ENCODE results near the gene IPO7. TPM values are rescaled to one million over a fixed set of nuclear protein-coding genes. Genes with fewer than 3 reads are reported as not detected.

Gene IPO7
- total and polyA plus RNA-seq, 2 of the 13 experiments (the other 11 are each of a cell fraction or from before 2014, with no cell fraction given): 59.4 to 98.4 TPM

DNA sequence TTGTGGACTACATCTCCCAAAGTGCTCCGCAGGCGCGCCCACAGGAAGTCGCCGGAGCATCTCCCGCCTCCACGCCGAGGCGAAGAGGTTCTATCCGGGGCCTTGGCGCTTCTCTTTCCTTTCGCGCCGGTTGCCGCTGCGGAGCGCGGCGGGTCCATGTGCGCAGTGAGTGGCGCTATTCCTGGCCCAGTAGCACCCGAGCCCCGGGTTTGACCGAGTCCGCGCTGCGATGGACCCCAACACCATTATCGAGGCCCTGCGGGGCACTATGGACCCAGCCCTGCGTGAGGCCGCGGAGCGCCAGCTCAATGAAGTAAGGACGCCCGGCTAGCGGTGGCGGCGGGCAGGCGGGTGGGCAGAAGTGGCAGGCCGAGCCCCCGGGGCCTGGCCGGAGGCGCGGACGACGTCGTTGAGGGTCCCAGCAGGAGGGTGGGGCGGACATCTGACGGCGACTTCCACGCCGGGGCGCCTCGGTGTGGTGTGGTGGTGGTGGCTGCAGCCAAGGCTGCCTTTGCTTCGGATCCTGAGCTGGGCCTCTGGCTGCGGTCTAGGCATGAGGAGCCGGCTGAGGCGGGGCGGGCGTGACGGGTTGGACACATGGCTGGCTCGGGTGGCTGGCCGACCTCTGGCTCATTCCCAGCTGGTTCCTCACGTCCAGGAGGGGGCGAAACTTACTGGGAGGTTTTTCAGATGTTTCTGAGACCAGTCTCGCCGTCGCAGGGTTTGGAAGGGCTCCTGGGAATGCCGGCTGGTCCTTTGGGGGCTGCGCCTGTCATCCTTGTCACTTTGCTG, at the start of gene IPO7 (continued):
- TF ChIP-seq ARHGAP35 (CRISPR knock-in tag; IDR thresholded peaks at IDR 0.05; ENCODE audit: borderline replicate concordance) (peak; percentile 84; the same call in 1 of the 2 replicates), ZNF326 (CRISPR knock-in tag; IDR thresholded peaks at IDR 0.05; ENCODE audit: borderline replicate concordance) (no peak), ERF (CRISPR knock-in tag; IDR thresholded peaks at IDR 0.05) (peak; percentile 66; the same call in 1 of the 2 replicates), MAZ (IDR thresholded peaks at IDR 0.05; ENCODE audit: borderline replicate concordance, low read depth, low read length) (no peak), MAZ (CRISPR knock-in tag; IDR thresholded peaks at IDR 0.05; ENCODE audit: low read depth) (no peak; the same call in 1 of the 2 replicates), ZNF333 (CRISPR knock-in tag; IDR thresholded peaks at IDR 0.05; ENCODE audit: borderline replicate concordance) (peak; percentile 86), KAT7 (CRISPR knock-in tag; IDR thresholded peaks at IDR 0.05; ENCODE audit: borderline replicate concordance) (peak; percentile 65; the same call in 1 of the 2 replicates), NPAS2 (CRISPR knock-in tag; IDR thresholded peaks at IDR 0.05; ENCODE audit: borderline replicate concordance) (no peak), MXI1 (IDR thresholded peaks at IDR 0.05; ENCODE audit: borderline replicate concordance, low read depth, low read length) (peak; percentile 35; the same call in 2 of the 3 replicates)
- TF ChIP-seq, protein P1, sequence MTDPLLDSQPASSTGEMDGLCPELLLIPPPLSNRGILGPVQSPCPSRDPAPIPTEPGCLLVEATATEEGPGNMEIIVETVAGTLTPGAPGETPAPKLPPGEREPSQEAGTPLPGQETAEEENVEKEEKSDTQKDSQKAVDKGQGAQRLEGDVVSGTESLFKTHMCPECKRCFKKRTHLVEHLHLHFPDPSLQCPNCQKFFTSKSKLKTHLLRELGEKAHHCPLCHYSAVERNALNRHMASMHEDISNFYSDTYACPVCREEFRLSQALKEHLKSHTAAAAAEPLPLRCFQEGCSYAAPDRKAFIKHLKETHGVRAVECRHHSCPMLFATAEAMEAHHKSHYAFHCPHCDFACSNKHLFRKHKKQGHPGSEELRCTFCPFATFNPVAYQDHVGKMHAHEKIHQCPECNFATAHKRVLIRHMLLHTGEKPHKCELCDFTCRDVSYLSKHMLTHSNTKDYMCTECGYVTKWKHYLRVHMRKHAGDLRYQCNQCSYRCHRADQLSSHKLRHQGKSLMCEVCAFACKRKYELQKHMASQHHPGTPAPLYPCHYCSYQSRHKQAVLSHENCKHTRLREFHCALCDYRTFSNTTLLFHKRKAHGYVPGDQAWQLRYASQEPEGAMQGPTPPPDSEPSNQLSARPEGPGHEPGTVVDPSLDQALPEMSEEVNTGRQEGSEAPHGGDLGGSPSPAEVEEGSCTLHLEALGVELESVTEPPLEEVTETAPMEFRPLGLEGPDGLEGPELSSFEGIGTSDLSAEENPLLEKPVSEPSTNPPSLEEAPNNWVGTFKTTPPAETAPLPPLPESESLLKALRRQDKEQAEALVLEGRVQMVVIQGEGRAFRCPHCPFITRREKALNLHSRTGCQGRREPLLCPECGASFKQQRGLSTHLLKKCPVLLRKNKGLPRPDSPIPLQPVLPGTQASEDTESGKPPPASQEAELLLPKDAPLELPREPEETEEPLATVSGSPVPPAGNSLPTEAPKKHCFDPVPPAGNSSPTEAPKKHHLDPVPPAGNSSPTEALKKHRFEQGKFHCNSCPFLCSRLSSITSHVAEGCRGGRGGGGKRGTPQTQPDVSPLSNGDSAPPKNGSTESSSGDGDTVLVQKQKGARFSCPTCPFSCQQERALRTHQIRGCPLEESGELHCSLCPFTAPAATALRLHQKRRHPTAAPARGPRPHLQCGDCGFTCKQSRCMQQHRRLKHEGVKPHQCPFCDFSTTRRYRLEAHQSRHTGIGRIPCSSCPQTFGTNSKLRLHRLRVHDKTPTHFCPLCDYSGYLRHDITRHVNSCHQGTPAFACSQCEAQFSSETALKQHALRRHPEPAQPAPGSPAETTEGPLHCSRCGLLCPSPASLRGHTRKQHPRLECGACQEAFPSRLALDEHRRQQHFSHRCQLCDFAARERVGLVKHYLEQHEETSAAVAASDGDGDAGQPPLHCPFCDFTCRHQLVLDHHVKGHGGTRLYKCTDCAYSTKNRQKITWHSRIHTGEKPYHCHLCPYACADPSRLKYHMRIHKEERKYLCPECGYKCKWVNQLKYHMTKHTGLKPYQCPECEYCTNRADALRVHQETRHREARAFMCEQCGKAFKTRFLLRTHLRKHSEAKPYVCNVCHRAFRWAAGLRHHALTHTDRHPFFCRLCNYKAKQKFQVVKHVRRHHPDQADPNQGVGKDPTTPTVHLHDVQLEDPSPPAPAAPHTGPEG (CRISPR knock-in tag; IDR thresholded peaks at IDR 0.05): no peak
- TF ChIP-seq, protein P2, sequence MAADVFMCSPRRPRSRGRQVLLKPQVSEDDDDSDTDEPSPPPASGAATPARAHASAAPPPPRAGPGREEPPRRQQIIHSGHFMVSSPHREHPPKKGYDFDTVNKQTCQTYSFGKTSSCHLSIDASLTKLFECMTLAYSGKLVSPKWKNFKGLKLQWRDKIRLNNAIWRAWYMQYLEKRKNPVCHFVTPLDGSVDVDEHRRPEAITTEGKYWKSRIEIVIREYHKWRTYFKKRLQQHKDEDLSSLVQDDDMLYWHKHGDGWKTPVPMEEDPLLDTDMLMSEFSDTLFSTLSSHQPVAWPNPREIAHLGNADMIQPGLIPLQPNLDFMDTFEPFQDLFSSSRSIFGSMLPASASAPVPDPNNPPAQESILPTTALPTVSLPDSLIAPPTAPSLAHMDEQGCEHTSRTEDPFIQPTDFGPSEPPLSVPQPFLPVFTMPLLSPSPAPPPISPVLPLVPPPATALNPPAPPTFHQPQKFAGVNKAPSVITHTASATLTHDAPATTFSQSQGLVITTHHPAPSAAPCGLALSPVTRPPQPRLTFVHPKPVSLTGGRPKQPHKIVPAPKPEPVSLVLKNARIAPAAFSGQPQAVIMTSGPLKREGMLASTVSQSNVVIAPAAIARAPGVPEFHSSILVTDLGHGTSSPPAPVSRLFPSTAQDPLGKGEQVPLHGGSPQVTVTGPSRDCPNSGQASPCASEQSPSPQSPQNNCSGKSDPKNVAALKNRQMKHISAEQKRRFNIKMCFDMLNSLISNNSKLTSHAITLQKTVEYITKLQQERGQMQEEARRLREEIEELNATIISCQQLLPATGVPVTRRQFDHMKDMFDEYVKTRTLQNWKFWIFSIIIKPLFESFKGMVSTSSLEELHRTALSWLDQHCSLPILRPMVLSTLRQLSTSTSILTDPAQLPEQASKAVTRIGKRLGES (CRISPR knock-in tag; IDR thresholded peaks at IDR 0.05; ENCODE audit: borderline replicate concordance): peak; percentile 81; the same call in 1 of the 2 replicates
- TF ChIP-seq, protein P3, sequence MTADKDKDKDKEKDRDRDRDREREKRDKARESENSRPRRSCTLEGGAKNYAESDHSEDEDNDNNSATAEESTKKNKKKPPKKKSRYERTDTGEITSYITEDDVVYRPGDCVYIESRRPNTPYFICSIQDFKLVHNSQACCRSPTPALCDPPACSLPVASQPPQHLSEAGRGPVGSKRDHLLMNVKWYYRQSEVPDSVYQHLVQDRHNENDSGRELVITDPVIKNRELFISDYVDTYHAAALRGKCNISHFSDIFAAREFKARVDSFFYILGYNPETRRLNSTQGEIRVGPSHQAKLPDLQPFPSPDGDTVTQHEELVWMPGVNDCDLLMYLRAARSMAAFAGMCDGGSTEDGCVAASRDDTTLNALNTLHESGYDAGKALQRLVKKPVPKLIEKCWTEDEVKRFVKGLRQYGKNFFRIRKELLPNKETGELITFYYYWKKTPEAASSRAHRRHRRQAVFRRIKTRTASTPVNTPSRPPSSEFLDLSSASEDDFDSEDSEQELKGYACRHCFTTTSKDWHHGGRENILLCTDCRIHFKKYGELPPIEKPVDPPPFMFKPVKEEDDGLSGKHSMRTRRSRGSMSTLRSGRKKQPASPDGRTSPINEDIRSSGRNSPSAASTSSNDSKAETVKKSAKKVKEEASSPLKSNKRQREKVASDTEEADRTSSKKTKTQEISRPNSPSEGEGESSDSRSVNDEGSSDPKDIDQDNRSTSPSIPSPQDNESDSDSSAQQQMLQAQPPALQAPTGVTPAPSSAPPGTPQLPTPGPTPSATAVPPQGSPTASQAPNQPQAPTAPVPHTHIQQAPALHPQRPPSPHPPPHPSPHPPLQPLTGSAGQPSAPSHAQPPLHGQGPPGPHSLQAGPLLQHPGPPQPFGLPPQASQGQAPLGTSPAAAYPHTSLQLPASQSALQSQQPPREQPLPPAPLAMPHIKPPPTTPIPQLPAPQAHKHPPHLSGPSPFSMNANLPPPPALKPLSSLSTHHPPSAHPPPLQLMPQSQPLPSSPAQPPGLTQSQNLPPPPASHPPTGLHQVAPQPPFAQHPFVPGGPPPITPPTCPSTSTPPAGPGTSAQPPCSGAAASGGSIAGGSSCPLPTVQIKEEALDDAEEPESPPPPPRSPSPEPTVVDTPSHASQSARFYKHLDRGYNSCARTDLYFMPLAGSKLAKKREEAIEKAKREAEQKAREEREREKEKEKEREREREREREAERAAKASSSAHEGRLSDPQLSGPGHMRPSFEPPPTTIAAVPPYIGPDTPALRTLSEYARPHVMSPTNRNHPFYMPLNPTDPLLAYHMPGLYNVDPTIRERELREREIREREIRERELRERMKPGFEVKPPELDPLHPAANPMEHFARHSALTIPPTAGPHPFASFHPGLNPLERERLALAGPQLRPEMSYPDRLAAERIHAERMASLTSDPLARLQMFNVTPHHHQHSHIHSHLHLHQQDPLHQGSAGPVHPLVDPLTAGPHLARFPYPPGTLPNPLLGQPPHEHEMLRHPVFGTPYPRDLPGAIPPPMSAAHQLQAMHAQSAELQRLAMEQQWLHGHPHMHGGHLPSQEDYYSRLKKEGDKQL (CRISPR knock-in tag; IDR thresholded peaks at IDR 0.05; ENCODE audit: low read depth): no peak

Measured in HepG2 (cell line).